Pancreas (tissue), 10 donors: ENCODE data around the gene MTHFD1L. TPM values are rescaled to one million over a fixed set of nuclear protein-coding genes. Genes with fewer than 3 reads are reported as not detected.

ENCODE experiments used
- ATAC-seq, 4 donors: fragments of 200-7000 bp; cut with Tn5 transposase; one replicate each; pipeline versions ENCODE4 v1.8.0 to v1.9.1; 2020; ENCODE audit warnings: mild to moderate bottlenecking in 4 of 4, moderate library complexity in 4 of 4
- DNase-seq, 6 donors: peaks; one replicate each; pipeline ENCODE4 v3.0.0-alpha.2; 2020
- FAIRE-seq: peaks from 2 replicates; lab custom pipeline; 2012; peaks lifted over from hg19 to GRCh38; lab: Jason Lieb, UNC
- H3K27ac ChIP-seq, 4 donors: fragments of 200-600 bp; sonication (generic); 1 replicate in 3 of 4; 2 replicates in 1 of 4; pipeline versions ENCODE4 v1.5.0 to v1.8.0; 2020
- H3K27me3 ChIP-seq, 4 donors: fragments of 200-600 bp; one replicate each; pipeline ENCODE4 v1.8.0; 2021
- H3K36me3 ChIP-seq, 3 donors: fragments of 200-600 bp; sonication (generic) in 1 of 3; one replicate each; pipeline versions ENCODE4 v1.5.0 to v1.8.0; 2020 to 2021
- H3K4me1 ChIP-seq, 3 donors: fragments of 200-600 bp; one replicate each; pipeline ENCODE4 v1.8.0; 2021
- H3K4me3 ChIP-seq, 4 donors: fragments of 200-600 bp; sonication (generic) in 2 of 4; one replicate each; pipeline versions ENCODE4 v1.5.0 to v1.8.0; 2020 to 2021
- H3K9me3 ChIP-seq, 4 donors: fragments of 200-600 bp; one replicate each; pipeline ENCODE4 v1.8.0; 2021
- CTCF ChIP-seq, 4 donors: fragments of 200-600 bp; sonication (generic) in 3 of 4; IDR thresholded peaks; one replicate each; pipeline versions ENCODE4 v1.5.0 to v1.8.0; 2021; ENCODE audit warnings: antibody characterized with exemption in 4 of 4
- WGBS, 2 donors: extraction: QIAGEN DNeasy Blood & Tissue Kit; methylation state at CpG; one replicate each; pipeline ENCODE4 v1.1.7; 2013; 5-methylcytosine and 5-hydroxymethylcytosine counted together
- intact Hi-C, 3 donors: fragments of 100-400 bp; cut with DNase I; formaldehyde crosslinking; loops; one replicate each; pipeline versions ENCODE4 v1.11.1 to v1.14.2; 2022
- polyA plus RNA-seq, 2 donors: library from polyadenylated mRNA; stranded (reverse); fragments of 200-250 nt; gene quantifications; one replicate each; pipeline ENCODE4 v1.2.3, GENCODE V29; 2013
- total RNA-seq, 6 donors: library from RNA; stranded (reverse); fragmentation: NEBNext Ultra II Directional in 4 of 6; extraction: Animal tissue kit (Norgen Biotek cat#: 25700) in 4 of 6; gene quantifications; one replicate each; pipeline versions ENCODE4 v1.2.1 to v1.2.4, GENCODE V29; 2021 to 2023
- donor health status: healthy with polysubstance abuse.
- donor health status: DM: no; HTN: no; CAD: no; lungs with moderate emphysema.
- donor health status: DM: no; HTN: no; CAD: no.
- donor health status: control.
- donor health status: control.
- donor health status: Bipolar disorder and iron deficiency.
- donor health status: DM: yes; HTN: yes; CAD: no.
- donor health status: DM: no; HTN: no; CAD: no.
- donor health status: DM: no; HTN: no; CAD: no.
- donor health status: DM: yes; HTN: yes; CAD: no.

The MTHFD1L gene
- total and polyA plus RNA-seq, 8 donors = 3.2 to 26.5 (median 9.0) TPM

- Histone ChIP-seq H3K27me3 (no peaks in the 10 kb centered on the region), H3K4me1 (no peaks in the 10 kb centered on the region), H3K36me3 (no peaks in the 10 kb centered on the region), H3K27ac (no peak overlapping the region), H3K9me3 (no peaks in the 10 kb centered on the region), H3K4me3 (no peak overlapping the region)
- no peak for TF ChIP-seq CTCF (IDR thresholded peaks at IDR 0.05)
- DNase-seq (no peak), FAIRE-seq (no peak), ATAC-seq (peak in 1 of 4 donors; percentile 31)
- intact Hi-C loops = no loop called here
- 58 to 72% methylated on average over 4 of the region's 4 CpGs for WGBS, 2 donors
These were observed 93.7 kb downstream of the MTHFD1L start for GRCh38 chr6:150959166-150959565.

GRCh38 chr6:150962436-150962835, 96.9 kb downstream of the MTHFD1L start:
- ATAC-seq (no peak), DNase-seq (no peak), FAIRE-seq (no peak)
- TF ChIP-seq CTCF (IDR thresholded peaks at IDR 0.05) = no peak
- Histone ChIP-seq H3K4me3 (no peak overlapping the region), H3K36me3 (no peaks in the 10 kb centered on the region), H3K4me1 (no peaks in the 10 kb centered on the region), H3K9me3 (no peaks in the 10 kb centered on the region), H3K27me3 (no peaks in the 10 kb centered on the region), H3K27ac (no peak overlapping the region)
- WGBS, 2 donors = 95 to 99% methylated on average over 2 of the region's 2 CpGs
- intact Hi-C loops = no loop called here

GRCh38 chr6:150964765-150965164, 99.3 kb downstream of the MTHFD1L start:
- no peaks in the 10 kb centered on the region for H3K9me3 ChIP-seq
- WGBS, 2 donors = 85 to 88% methylated on average over 2 of the region's 2 CpGs

GRCh38 chr6:150966786-150967185, 101.3 kb downstream of the MTHFD1L start:
- FAIRE-seq (no peak), DNase-seq (no peak), ATAC-seq (no peak)
- WGBS, 2 donors = 64 to 70% methylated on average over 6 of the region's 6 CpGs
- Histone ChIP-seq H3K4me3 (no peak overlapping the region), H3K36me3 (no peaks in the 10 kb centered on the region), H3K9me3 (no peaks in the 10 kb centered on the region), H3K27ac (no peak overlapping the region), H3K27me3 (no peaks in the 10 kb centered on the region), H3K4me1 (no peaks in the 10 kb centered on the region)
- intact Hi-C loops = no loop called here
- TF ChIP-seq CTCF (IDR thresholded peaks at IDR 0.05) = no peak

More at GRCh38 chr6:150964765-150965164, 99.3 kb downstream of the MTHFD1L start:
- no peak for TF ChIP-seq CTCF (IDR thresholded peaks at IDR 0.05)
- Histone ChIP-seq H3K27ac (no peak overlapping the region), H3K36me3 (no peaks in the 10 kb centered on the region), H3K27me3 (no peaks in the 10 kb centered on the region), H3K4me1 (no peaks in the 10 kb centered on the region), H3K4me3 (no peak overlapping the region)
- ATAC-seq (no peak), FAIRE-seq (no peak), DNase-seq (no peak)
- intact Hi-C loops = no loop called here

GRCh38 chr6:150967381-150967780, 101.9 kb downstream of the MTHFD1L start:
- DNase-seq = no peak
- H3K27ac ChIP-seq = no peak overlapping the region
- no peak for TF ChIP-seq CTCF (IDR thresholded peaks at IDR 0.05)
- no peak overlapping the region for H3K4me3 ChIP-seq
- intact Hi-C loops = no loop called here
- no peak for FAIRE-seq
- no peaks in the 10 kb centered on the region for H3K36me3 ChIP-seq
- WGBS, 2 donors = 86 to 92% methylated on average over 6 of the region's 6 CpGs
- no peak for ATAC-seq
- H3K4me1 ChIP-seq = no peaks in the 10 kb centered on the region
- no peaks in the 10 kb centered on the region for H3K27me3 ChIP-seq
- H3K9me3 ChIP-seq = no peaks in the 10 kb centered on the region
